NCI-H345 treated with DMSO at 0.1 percent for 48 hours (cell line): ENCODE results near the gene SIL1.
"Not testable (repeated sequence)": the region's sequence is repeated elsewhere in the genome, so short reads cannot be mapped to it uniquely, and the experiment has no call there.

ENCODE experiments used
- DNase-seq: peaks from one replicate; lab custom pipeline; 2025; ENCODE audit not compliant: unreplicated experiment; lab: John Stamatoyannopoulos, UW

Gene SIL1

GRCh38 chr5:139197710-139198669, at the start of gene SIL1:
Gene SIL1, minus strand, starts transcription at chr5:139198368. Its CDS starts 70,525 bp downstream, at chr5:139127843.
- DNase-seq = peak; percentile 85

GRCh38 chr5:139246394-139246793, 48.2 kb upstream of the SIL1 start:
- no peak for DNase-seq

GRCh38 chr5:139245637-139246339, 47.6 kb upstream of the SIL1 start:
- no peak for DNase-seq

GRCh38 chr5:139243425-139243970, 45.3 kb upstream of the SIL1 start:
- DNase-seq = no peak

- no peak for DNase-seq
Measured at GRCh38 chr5:139241139-139241538, 43.0 kb upstream of the SIL1 start.

GRCh38 chr5:139236479-139236878, 38.3 kb upstream of the SIL1 start:
- no peak for DNase-seq

GRCh38 chr5:139232147-139232724, 34.1 kb upstream of the SIL1 start:
- no peak for DNase-seq

- no peak for DNase-seq
Measured at GRCh38 chr5:139228201-139228803, 30.1 kb upstream of the SIL1 start.

GRCh38 chr5:139226131-139226530, 28.0 kb upstream of the SIL1 start:
- no peak for DNase-seq

GRCh38 chr5:139223481-139223880, 25.3 kb upstream of the SIL1 start:
- DNase-seq = no peak

- no peak for DNase-seq
Measured at GRCh38 chr5:139222346-139222745, 24.2 kb upstream of the SIL1 start.

- DNase-seq = not testable (repeated sequence)
Measured at GRCh38 chr5:139218038-139218437, 19.9 kb upstream of the SIL1 start.

GRCh38 chr5:139215107-139215975, 17.2 kb upstream of the SIL1 start:
- no peak for DNase-seq

GRCh38 chr5:139214646-139215045, 16.5 kb upstream of the SIL1 start:
- no peak for DNase-seq

- no peak for DNase-seq
Measured at GRCh38 chr5:139212906-139213305, 14.7 kb upstream of the SIL1 start.

GRCh38 chr5:139212486-139212885, 14.3 kb upstream of the SIL1 start:
- no peak for DNase-seq

GRCh38 chr5:139210585-139210984, 12.4 kb upstream of the SIL1 start:
- no peak for DNase-seq

GRCh38 chr5:139207297-139208000, 9.3 kb upstream of the SIL1 start:
- no peak for DNase-seq

- no peak for DNase-seq
Measured at GRCh38 chr5:139205586-139205985, 7.4 kb upstream of the SIL1 start.
